GM12873 (cell line): Measurements from ENCODE around the gene RBSN.

Experiments used
- TF ChIP-seq, protein P1 (sequence below): IDR thresholded peaks from 2 replicates; pipeline ENCODE4 v1.5.1; 2012; ENCODE audit warnings: low read depth, mild to moderate bottlenecking, moderate library complexity, low read length, control low read depth; ENCODE audit not compliant: insufficient read depth; ENCODE audit errors: missing control alignments

RBSN gene

DNA sequence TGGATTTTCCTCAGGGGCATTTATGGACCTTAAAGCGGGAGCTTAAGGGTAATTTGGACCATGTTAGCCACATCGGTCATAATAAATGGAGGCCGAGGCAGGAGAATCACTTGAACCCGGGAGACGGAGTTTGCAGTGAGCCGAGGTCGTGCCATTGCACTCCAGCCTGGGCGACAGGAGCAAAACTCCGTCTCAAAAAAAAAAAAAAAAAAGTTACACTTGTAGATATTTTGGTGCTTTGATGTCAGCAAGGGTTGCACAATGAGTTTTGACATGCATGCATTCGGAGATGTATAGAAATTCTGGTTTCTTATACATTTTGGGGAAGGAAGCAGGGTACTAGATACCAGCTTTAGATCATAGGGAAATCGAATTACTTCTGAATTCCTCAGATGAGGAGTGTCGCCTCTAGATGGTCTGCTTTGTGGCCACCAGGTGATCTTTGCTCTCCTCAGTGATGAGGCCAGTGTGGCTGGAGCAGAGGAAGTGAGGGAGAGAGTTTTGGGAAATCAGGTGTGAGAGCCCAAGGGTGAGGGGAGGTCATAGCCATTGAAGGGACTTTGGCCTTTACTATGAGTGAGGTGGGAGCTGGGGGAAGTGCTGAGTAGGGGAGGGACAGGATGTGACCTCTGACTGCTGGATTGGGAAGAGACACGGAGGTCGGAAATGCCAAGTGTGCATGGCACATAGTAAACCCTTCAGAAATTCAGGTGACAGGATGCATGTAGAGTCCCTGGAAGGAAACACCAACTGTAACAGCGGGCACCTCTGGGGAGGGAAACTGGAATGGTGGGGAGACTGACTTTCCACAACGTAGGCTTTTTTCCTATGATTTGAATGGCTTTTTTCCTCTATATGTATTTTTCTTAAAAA lies 8.4 kb upstream of the RBSN start:
- TF ChIP-seq, protein P1, sequence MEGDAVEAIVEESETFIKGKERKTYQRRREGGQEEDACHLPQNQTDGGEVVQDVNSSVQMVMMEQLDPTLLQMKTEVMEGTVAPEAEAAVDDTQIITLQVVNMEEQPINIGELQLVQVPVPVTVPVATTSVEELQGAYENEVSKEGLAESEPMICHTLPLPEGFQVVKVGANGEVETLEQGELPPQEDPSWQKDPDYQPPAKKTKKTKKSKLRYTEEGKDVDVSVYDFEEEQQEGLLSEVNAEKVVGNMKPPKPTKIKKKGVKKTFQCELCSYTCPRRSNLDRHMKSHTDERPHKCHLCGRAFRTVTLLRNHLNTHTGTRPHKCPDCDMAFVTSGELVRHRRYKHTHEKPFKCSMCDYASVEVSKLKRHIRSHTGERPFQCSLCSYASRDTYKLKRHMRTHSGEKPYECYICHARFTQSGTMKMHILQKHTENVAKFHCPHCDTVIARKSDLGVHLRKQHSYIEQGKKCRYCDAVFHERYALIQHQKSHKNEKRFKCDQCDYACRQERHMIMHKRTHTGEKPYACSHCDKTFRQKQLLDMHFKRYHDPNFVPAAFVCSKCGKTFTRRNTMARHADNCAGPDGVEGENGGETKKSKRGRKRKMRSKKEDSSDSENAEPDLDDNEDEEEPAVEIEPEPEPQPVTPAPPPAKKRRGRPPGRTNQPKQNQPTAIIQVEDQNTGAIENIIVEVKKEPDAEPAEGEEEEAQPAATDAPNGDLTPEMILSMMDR = no peak

DNA sequence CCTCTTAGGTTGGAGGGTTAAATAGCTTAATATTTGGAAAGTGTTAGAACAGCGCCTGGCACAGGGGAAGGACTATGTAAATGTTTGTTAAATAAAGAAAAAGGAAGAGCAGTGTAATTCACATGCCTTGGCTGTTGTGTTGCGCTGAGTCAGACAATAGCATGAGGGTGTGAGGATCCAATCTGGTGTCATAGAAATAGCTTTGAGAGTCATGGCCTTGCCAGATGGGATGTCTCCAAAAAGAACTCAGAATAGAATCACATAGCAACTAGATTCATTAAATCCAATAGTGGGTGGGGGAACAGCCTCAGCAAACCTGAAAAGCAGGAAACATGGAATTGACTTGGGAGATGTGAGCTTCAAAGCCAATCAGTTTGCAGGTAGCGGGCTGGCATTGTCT lies 3.9 kb upstream of the RBSN start:
- TF ChIP-seq, protein P1 = no peak

DNA sequence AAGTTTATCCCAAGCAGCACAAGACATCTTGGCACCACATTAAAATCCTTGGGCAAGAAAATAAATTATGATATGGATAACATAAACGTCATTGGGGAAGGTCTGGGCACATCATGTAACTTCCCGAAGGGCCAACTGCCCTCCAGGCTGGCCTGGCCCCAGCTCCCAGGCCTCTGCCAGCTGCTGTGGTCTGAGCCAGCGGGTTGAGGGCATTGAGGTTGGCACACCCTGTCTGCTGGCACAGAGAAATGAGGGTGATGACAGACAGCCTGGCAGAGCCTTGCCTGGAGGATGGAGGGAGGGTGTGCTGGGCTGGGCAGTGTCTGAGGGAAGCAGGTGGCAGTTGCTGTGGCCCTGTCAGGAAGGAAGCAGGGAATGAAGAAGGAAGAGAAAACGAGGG lies 3.3 kb upstream of the RBSN start:
- TF ChIP-seq, protein P1 = no peak

DNA sequence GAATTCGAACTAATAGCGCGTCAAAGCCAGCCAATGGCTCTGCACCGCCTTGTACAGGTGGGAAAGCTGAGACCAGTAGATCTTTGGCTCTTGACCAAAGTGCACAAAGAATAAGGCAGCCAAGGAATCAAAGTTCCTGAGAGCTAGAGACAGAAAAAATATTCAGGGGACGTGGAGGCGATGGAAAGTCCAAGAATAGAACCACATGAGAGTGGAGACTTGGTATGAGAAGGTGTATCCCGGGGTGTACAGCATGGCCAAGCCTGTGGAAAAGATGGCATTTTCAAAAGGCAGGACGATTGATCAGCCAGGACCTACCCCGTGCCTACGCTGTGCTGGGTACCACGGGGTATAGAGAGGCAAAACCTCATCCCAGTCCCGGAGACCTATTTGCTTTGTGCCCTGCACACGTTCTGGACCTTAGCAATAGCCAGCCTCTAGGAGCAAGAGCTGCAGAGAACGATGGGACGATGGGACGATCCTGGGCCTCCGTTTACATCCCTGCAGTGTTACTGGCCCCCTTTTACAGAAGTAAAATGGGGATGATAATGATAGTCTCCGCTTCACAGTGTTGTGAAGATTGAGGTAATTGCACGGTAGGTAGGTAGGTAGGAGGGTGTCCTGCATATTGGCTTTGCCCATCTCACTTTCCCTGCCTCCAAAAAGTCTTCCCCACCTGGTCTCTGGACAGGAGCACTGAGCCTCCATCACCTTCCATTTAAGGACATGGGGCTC lies 583 bp upstream of the RBSN start:
- TF ChIP-seq, protein P1 = no peak

DNA sequence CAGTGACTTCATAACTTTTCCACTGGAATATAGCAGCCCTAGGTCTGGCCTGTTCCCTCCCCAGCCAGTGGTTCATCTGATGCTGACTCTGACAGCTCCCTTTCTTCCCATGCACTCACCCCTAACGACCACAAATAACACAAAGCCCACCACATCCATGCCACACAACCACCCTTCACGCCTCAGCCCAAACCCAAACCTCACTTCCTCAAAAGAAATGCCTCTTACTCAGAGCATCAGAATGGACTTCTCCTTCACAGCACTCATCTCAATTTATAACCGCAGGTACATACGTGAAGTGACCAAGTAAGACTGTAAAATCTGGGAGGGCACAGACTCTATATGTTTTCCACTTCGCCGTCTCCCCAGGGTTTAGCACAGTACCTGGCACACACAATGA lies 1.1 kb downstream of the RBSN start:
- TF ChIP-seq, protein P1 = no peak

DNA sequence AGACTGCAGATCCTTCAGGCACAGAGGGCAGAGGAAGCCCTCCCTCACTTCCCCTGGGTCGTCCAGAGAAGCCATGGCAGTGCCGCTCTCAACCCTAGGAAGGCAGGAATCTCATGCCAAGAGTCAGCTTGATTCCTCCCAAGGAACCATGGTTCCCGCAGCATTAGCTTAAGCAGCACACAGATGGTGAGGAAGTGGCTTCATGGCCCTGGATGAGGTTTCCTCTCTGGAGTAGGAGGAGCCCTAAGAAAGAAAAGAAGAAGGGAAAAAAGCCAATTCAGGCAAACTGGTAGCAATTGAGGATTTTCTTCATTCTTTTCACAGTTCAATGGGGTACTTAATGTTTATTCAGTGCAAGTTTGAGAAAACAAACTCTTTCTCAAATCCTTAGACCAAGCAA lies 2.9 kb downstream of the RBSN start:
- TF ChIP-seq, protein P1 = no peak

DNA sequence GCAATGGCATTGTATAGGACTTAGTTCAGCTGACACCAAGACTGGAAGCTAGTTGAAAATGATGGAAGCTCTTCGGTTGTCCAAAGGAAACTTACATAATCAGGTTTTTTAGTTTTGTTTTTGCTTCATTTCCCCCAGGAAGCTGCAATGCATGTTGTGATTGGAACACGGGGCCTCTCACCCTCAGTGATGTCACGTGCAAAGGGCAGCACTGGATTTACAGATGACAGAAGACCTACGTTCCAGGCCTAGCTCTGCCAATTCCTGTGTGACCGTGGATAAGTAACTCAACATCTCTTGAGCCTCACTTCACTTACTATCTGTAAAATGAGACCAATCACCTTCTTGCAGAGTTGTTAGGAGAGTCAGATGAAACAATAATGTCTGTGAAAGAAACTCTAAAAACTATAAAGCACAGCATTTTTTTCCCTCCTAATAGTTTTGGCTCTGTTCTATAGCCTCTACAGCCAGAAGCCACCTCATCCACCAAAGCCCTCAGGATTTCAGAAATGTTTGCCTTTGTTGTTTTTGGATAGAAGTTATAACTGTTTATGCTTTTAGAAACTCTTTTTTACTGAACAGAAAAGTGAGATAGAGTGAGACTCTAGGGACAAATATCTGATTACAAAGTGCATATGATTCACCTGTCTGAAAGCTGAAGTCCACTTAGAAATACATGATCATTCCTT lies 4.6 kb downstream of the RBSN start:
- TF ChIP-seq, protein P1 = no peak
